Measurements from ENCODE around the gene SPATA17. TPM values are rescaled to one million over a fixed set of nuclear protein-coding genes. Genes with fewer than 3 reads are reported as not detected.

SPATA17 gene
- total and polyA plus RNA-seq, 11 donors = 0.39 to 1.6 (median 0.63) TPM

DNA sequence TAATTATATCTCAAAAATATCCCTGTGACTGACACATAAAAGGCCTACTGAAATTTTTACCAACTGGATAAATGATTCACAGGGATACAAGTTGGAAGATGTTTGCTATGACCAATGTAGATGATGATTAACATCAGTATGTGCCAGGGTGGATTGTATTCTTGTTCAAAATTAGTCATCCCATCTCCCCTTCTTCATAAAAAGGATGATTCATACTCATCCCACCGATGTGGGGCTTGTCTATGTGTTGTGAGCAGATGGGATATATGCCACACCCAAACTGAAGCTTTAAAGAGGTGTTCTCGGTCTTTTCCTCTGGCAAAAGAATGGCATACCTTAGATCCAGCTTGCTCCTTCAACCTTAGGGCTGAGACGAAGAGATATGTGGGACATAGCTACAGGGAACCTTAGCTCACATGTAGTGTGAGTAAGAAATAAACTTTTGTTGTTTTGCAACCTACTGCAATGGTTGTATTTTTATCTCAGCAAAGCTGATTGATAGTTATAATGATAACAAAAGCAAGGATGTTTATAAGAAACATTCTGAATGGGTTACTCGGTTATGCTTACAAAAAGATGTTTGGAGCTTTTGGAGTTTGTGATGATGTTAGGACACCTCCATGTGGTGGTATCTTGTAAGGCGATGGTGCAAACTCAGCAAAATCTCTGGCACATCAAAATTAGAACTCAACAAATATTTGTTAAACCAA lies 29.4 kb downstream of the SPATA17 start:
- Histone ChIP-seq H3K4me1 (no peaks in the 10 kb centered on the region), H3K27me3 (no peaks in the 10 kb centered on the region), H3K36me3 (no peaks in the 10 kb centered on the region), H3K9me3 (no peaks in the 10 kb centered on the region), H3K27ac (no peak overlapping the region), H3K4me3 (no peak overlapping the region)
- 56 to 61% (median 60%) methylated on average over 5 of the region's 5 CpGs for WGBS, 4 donors
- TF ChIP-seq, protein P1, sequence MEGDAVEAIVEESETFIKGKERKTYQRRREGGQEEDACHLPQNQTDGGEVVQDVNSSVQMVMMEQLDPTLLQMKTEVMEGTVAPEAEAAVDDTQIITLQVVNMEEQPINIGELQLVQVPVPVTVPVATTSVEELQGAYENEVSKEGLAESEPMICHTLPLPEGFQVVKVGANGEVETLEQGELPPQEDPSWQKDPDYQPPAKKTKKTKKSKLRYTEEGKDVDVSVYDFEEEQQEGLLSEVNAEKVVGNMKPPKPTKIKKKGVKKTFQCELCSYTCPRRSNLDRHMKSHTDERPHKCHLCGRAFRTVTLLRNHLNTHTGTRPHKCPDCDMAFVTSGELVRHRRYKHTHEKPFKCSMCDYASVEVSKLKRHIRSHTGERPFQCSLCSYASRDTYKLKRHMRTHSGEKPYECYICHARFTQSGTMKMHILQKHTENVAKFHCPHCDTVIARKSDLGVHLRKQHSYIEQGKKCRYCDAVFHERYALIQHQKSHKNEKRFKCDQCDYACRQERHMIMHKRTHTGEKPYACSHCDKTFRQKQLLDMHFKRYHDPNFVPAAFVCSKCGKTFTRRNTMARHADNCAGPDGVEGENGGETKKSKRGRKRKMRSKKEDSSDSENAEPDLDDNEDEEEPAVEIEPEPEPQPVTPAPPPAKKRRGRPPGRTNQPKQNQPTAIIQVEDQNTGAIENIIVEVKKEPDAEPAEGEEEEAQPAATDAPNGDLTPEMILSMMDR (IDR thresholded peaks at IDR 0.05) = peak; percentile 5 to 61 (median 49)
- TF ChIP-seq POLR2A (IDR thresholded peaks at IDR 0.05) = no peak
- ATAC-seq = peak in 1 of 4 donors; percentile 54
- no peak for DNase-seq
- intact Hi-C loops (cut with DNase I) = no loop called here

DNA sequence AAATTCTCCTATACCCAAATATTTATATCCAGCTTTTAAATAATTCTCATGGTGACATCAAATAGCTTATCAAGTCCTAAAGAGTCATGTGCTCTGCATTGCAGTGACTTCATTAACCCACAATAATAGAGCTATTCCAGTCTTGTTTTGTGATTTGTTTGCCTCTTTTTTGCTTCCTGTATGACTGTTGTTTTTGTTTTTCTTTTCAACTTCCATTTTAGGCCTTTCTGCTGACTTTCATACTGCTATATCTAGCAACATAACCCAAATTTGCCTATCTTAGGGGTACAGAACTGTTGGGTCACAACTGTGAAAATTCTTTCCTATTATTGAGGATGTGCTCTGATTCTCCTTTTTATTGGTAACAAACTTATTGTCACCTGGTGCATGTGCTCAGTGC lies 30.3 kb downstream of the SPATA17 start:
- intact Hi-C loops (cut with DNase I) = no loop called here
- Histone ChIP-seq H3K9me3 (no peaks in the 10 kb centered on the region), H3K36me3 (no peaks in the 10 kb centered on the region), H3K27me3 (no peaks in the 10 kb centered on the region), H3K27ac (no peak overlapping the region), H3K4me1 (no peaks in the 10 kb centered on the region), H3K4me3 (no peak overlapping the region)
- no peak for ATAC-seq
- no peak for DNase-seq
- TF ChIP-seq, protein P1 (IDR thresholded peaks at IDR 0.05) = no peak
- TF ChIP-seq POLR2A (IDR thresholded peaks at IDR 0.05) = no peak

DNA sequence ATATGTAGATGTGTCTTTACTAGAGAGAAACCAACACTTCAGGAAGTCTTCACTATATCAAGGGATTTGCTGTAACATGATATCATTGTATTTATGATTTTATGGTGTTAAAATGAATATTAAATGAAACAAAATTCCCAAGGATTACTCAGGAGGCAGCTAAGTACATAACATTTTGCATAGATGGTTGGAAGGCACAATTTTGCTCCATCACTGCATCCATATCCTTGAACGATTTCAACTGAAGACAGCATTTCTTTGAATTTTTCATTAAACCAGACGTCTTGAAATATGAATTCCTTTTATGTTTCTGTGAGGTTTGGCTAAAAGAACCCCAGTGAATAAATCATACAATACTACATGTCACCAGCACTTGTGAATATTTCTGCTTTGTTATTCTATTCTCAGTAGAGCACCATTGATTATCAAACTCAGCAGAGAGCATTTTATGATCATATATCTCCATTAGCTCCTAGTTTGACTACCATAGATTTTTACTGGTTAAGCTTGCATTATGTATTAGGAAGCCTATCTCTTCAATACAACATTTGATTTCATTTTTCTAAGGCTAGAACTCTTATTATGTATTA lies 37.3 kb downstream of the SPATA17 start:
- ATAC-seq (no peak), DNase-seq (no peak)
- Histone ChIP-seq H3K27me3 (peaks cover 0 to 4% (median 0%) of the 10 kb centered on the region in 9 donors), H3K36me3 (no peaks in the 10 kb centered on the region), H3K9me3 (no peaks in the 10 kb centered on the region), H3K4me3 (no peak overlapping the region), H3K4me1 (no peaks in the 10 kb centered on the region), H3K27ac (no peak overlapping the region)
- intact Hi-C loops (cut with DNase I) = no loop called here
- 71 to 80% (median 75%) methylated on average over 2 of the region's 2 CpGs for WGBS, 4 donors
- no peak for TF ChIP-seq POLR2A (IDR thresholded peaks at IDR 0.05)
- TF ChIP-seq, protein P1 (IDR thresholded peaks at IDR 0.05) = no peak

DNA sequence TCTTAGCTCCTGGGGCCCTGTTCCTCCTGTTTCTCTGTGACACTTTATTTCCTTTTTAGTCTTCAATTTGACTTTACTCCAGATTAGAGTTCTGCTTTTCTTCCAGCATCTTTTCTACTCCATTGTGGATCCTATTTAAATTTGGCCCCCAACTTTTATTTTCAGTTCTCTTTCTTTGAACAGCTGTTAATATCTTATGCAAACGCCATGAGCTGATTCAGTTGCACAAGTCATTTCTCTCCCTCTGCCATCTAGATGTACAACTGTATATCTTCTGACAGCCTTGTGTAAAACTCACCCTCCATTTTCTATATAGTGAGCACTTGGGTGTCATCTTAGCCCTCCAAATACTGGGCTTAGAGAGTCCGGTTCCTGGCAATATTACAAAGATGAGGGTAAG lies 42.2 kb downstream of the SPATA17 start:
- intact Hi-C loops (cut with DNase I) = no loop called here
- ATAC-seq = peak in 1 of 4 donors; percentile 33
- Histone ChIP-seq H3K27ac (no peak overlapping the region), H3K4me3 (no peak overlapping the region), H3K27me3 (peaks cover 0 to 4% (median 0%) of the 10 kb centered on the region in 9 donors), H3K36me3 (no peaks in the 10 kb centered on the region), H3K9me3 (no peaks in the 10 kb centered on the region), H3K4me1 (no peaks in the 10 kb centered on the region)
- no peak for DNase-seq
- TF ChIP-seq, protein P1 (IDR thresholded peaks at IDR 0.05) = no peak
- no peak for TF ChIP-seq POLR2A (IDR thresholded peaks at IDR 0.05)
- WGBS, 4 donors = 71 to 80% (median 72%) methylated on average over 2 of the region's 2 CpGs

Data from heart left ventricle (tissue), 16 donors.